Body of pancreas (tissue), 4 donors: ENCODE results near the gene NUBPL. TPM values are rescaled to one million over a fixed set of nuclear protein-coding genes. Genes with fewer than 3 reads are reported as not detected.
A peak's percentile ranks its signal among the peaks of the same experiment; 100 is the strongest.

ENCODE experiments used
- ATAC-seq: fragments of 150-250 bp; one replicate; pipeline ENCODE4 v1.9.1; 2016
- DNase-seq, 4 donors: peaks; one replicate each; pipeline ENCODE4 v3.0.0-alpha.2; 2019
- H3K27ac ChIP-seq, 4 donors: fragments of 200-600 bp; sonication (generic); 1 replicate in 3 of 4; 2 replicates in 1 of 4; pipeline versions ENCODE4 v1.5.1 to v1.6.1; 2016 to 2019; ENCODE audit warnings: mild to moderate bottlenecking in 1 of 4, mixed read lengths in 1 of 4, moderate library complexity in 1 of 4
- H3K27me3 ChIP-seq, 2 donors: fragments of 200-600 bp; sonication (generic); one replicate each; pipeline ENCODE4 v1.6.0; 2016; ENCODE audit warnings: mild to moderate bottlenecking in 1 of 2
- H3K36me3 ChIP-seq, 2 donors: fragments of 200-600 bp; sonication (generic); replicated peaks in 1 of 2; 2 replicates each; pipeline ENCODE4 v1.5.1; 2016; ENCODE audit warnings: low read depth in 2 of 2; ENCODE audit not compliant: insufficient read depth in 1 of 2
- H3K4me1 ChIP-seq: fragments of 200-600 bp; sonication (generic); one replicate; pipeline ENCODE4 v1.6.0; 2016
- H3K4me3 ChIP-seq, 2 donors: fragments of 200-600 bp; sonication (generic); 1 replicate in 1 of 2; 2 replicates in 1 of 2; pipeline ENCODE4 v1.5.1; 2016 to 2019
- H3K9me3 ChIP-seq, 3 donors: fragments of 200-600 bp; sonication (generic); 1 replicate in 2 of 3; 2 replicates in 1 of 3; pipeline ENCODE4 v1.5.1; 2016
- POLR2A ChIP-seq, 3 donors: fragments of 450-650 bp; IDR thresholded peaks; one replicate each; pipeline ENCODE4 v1.6.1; 2016; ENCODE audit warnings: antibody characterized with exemption in 3 of 3, mild to moderate bottlenecking in 2 of 3
- WGBS, 2 donors: methylation state at CpG; one replicate each; pipeline ENCODE4 v1.1.5; 2017; 5-methylcytosine and 5-hydroxymethylcytosine counted together
- intact Hi-C: fragments of 100-400 bp; cut with DNase I; formaldehyde crosslinking; loops from one replicate; pipeline ENCODE4 v1.15.1; 2023
- total RNA-seq, 2 donors: library from RNA; depleted of rRNA; stranded (reverse); fragments of >200 nt; gene quantifications; one replicate each; pipeline ENCODE4 v1.1.0, GENCODE V29; 2016
- TF ChIP-seq, protein P1 (sequence below), 7 experiments: fragments of 450-650 bp in 4 of 7; fragments of 200-600 bp in 3 of 7; sonication (generic) in 3 of 7; IDR thresholded peaks; one replicate each; pipeline ENCODE4 v1.5.1; 2016 to 2019; ENCODE audit warnings: antibody characterized with exemption in 7 of 7

Gene NUBPL
- total RNA-seq, 2 donors from 2014 or later, result 4.7 to 18.5 TPM

DNA sequence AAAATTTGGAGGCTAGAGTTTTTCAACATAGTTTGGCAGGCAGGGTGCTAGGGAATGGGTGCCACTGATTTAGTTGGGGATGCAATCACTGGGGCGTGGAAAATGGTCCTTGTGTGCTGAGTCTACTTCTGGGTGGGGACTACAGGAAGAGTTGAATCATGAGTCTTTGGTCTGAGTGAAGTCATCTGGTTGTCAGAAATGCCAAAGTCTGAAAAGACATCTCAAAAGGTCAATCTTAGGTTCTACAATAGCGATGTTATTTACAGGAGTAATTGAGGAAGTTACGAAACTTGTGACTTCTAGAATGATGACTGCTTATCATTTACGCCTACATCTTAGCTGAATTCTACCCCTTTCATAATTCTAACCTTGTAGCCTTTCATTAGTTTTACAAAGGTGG lies 209.1 kb downstream of the NUBPL start:
- intact Hi-C loops, result no loop called here
- Histone ChIP-seq H3K27ac (no peak overlapping the region), H3K4me1 (no peaks in the 10 kb centered on the region), H3K9me3 (no peaks in the 10 kb centered on the region), H3K27me3 (no peaks in the 10 kb centered on the region), H3K4me3 (no peak overlapping the region), H3K36me3 (no peaks in the 10 kb centered on the region)
- peak in 1 of 4 donors; percentile 6 for DNase-seq
- TF ChIP-seq, protein P1, sequence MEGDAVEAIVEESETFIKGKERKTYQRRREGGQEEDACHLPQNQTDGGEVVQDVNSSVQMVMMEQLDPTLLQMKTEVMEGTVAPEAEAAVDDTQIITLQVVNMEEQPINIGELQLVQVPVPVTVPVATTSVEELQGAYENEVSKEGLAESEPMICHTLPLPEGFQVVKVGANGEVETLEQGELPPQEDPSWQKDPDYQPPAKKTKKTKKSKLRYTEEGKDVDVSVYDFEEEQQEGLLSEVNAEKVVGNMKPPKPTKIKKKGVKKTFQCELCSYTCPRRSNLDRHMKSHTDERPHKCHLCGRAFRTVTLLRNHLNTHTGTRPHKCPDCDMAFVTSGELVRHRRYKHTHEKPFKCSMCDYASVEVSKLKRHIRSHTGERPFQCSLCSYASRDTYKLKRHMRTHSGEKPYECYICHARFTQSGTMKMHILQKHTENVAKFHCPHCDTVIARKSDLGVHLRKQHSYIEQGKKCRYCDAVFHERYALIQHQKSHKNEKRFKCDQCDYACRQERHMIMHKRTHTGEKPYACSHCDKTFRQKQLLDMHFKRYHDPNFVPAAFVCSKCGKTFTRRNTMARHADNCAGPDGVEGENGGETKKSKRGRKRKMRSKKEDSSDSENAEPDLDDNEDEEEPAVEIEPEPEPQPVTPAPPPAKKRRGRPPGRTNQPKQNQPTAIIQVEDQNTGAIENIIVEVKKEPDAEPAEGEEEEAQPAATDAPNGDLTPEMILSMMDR (IDR thresholded peaks at IDR 0.05), result no peak
- TF ChIP-seq POLR2A (IDR thresholded peaks at IDR 0.05), result no peak
- 80 to 90% methylated on average over 4 of the region's 4 CpGs for WGBS, 2 donors
- ATAC-seq, result no peak

DNA sequence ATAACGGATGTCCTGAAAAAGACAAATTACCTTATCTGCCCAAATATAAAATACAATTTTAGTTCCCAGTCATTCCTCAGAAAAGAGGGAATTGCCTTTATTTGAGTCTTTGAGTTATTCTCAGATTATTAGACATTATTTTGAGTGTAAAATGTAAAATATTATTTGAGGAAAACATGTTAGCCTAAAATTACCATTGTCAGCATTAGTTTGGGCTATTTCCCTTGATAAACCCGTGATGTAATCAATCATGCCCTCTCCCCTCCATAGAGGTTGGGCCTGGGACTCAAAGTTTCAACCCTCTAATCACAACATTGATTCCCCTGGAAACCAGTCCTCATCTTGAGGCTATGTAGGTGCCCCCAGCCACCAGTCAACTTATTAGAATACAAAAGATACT lies 213.4 kb downstream of the NUBPL start:
- TF ChIP-seq, protein P1 (IDR thresholded peaks at IDR 0.05), result no peak
- TF ChIP-seq POLR2A (IDR thresholded peaks at IDR 0.05), result no peak
- Histone ChIP-seq H3K36me3 (no peaks in the 10 kb centered on the region), H3K4me3 (no peak overlapping the region), H3K4me1 (no peaks in the 10 kb centered on the region), H3K27me3 (no peaks in the 10 kb centered on the region), H3K9me3 (no peaks in the 10 kb centered on the region), H3K27ac (no peak overlapping the region)
- ATAC-seq, result no peak
- WGBS, 2 donors, result 93 to 97% methylated on average over 2 of the region's 2 CpGs
- intact Hi-C loops, result no loop called here
- DNase-seq, result no peak

DNA sequence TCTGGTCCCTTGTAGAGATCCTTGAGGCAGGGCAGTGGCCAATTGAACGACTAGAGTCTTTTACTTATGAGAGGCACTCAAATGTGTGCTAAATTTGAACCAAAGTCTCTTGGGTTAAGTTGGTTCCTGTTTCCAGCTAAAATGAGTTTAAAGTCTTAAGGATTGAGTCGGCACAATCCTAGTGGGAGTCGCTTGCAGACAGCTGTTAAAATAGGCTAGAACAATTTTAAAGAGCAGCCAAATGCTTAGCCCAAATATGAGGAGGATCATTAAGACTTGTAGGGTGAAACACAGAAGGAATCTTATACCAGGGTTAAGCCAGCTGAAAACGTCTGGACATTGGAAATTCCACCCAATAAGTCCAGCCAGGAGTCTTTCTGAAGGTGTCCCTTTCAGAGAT lies 216.1 kb downstream of the NUBPL start:
- WGBS, 2 donors, result 78 to 80% methylated on average over 4 of the region's 4 CpGs
- Histone ChIP-seq H3K4me1 (no peaks in the 10 kb centered on the region), H3K9me3 (no peaks in the 10 kb centered on the region), H3K4me3 (no peak overlapping the region), H3K36me3 (no peaks in the 10 kb centered on the region), H3K27me3 (no peaks in the 10 kb centered on the region), H3K27ac (no peak overlapping the region)
- intact Hi-C loops, result no loop called here
- no peak for ATAC-seq
- no peak for TF ChIP-seq POLR2A (IDR thresholded peaks at IDR 0.05)
- TF ChIP-seq, protein P1 (IDR thresholded peaks at IDR 0.05), result no peak
- DNase-seq, result no peak

DNA sequence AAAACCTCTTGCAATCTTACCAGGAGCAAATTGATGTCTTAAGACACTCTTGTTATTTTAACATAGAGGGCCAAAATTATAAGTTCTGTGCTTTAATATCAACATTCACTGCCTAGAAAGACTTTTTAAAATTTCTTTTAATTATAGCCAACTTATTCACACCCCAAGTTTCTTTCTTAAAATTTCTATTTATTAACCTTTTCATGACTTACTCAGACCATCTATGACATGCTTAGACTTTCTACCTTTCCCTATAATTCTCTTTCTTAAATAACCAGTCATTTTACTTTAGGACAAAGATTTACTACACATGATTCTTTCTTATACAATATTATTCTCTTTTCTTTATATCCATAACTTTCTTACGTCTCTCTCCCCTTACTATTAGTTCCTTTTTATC lies 220.4 kb downstream of the NUBPL start:
- ATAC-seq (no peak), DNase-seq (no peak)
- H3K27ac ChIP-seq, result no peak overlapping the region
- no peaks in the 10 kb centered on the region for H3K36me3 ChIP-seq
- no peaks in the 10 kb centered on the region for H3K9me3 ChIP-seq
- WGBS, 2 donors, result 95 to 100% methylated on average over 1 of the region's 1 CpG
- intact Hi-C loops, result no loop called here
- no peak for TF ChIP-seq POLR2A (IDR thresholded peaks at IDR 0.05)
- TF ChIP-seq, protein P1 (IDR thresholded peaks at IDR 0.05), result no peak
- H3K4me1 ChIP-seq, result no peaks in the 10 kb centered on the region
- no peak overlapping the region for H3K4me3 ChIP-seq
- no peaks in the 10 kb centered on the region for H3K27me3 ChIP-seq

DNA sequence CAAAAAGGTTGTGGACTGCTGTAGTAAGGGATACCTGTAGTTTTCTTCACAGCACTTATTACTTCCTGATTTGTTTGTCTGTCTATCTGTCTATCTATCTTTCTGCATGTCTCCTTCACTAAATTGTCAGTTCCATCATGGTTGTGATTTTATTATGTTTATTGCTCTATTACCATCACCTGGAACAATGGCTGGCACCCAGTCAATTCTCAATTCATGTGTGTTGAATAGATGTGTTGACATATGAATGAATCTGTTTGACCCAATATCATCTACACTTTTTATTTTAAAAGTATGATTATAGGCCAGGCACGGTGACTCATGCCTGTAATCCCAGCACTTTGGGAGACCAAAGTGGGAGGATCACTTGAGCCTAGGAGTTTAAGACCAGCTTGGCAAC lies 224.4 kb downstream of the NUBPL start:
- 81 to 82% methylated on average over 1 of the region's 1 CpG for WGBS, 2 donors
- no peaks in the 10 kb centered on the region for H3K4me1 ChIP-seq
- H3K36me3 ChIP-seq, result no peaks in the 10 kb centered on the region
- DNase-seq, result no peak
- H3K4me3 ChIP-seq, result no peak overlapping the region
- H3K27ac ChIP-seq, result no peak overlapping the region
- H3K27me3 ChIP-seq, result no peaks in the 10 kb centered on the region
- TF ChIP-seq, protein P1 (IDR thresholded peaks at IDR 0.05), result no peak
- no peak for TF ChIP-seq POLR2A (IDR thresholded peaks at IDR 0.05)
- no peak for ATAC-seq
- intact Hi-C loops, result no loop called here
- no peaks in the 10 kb centered on the region for H3K9me3 ChIP-seq
